Measurements from ENCODE around the gene CAMTA1. TPM values are rescaled to one million over a fixed set of nuclear protein-coding genes. Genes with fewer than 3 reads are reported as not detected.

Gene CAMTA1
- total RNA-seq, 2 donors from 2014 or later = 100 to 102 TPM

DNA sequence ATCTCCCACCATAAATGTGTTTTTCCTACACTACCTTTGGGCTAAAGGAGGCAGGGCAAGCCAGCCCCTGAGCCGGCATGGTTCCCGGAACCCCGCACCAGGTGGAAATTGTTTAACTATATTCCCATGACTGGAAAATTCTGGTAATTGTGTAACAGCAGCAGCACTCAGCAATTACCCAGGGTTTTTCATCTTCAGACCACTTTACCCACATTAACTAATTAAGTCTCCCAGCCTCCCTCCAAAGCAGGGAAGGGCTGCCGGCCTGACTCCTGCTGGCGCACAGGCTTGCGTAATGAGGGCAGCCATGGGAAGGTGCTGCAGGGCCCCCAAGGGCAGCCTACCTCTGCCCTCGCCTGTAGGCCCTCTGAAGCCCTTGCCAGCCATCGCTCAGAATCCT, 845.1 kb downstream of the CAMTA1 start:
- Histone ChIP-seq H3K4me1 (replicated peaks) (no peaks in the 10 kb centered on the region), H3K36me3 (no peaks in the 10 kb centered on the region), H3K4me3 (no peak overlapping the region), H3K27me3 (replicated peaks; ENCODE audit: insufficient read depth) (peaks cover 8% of the 10 kb centered on the region), H3K9me3 (no peaks in the 10 kb centered on the region), H3K27ac (no peak overlapping the region)
- TF ChIP-seq, protein P1, sequence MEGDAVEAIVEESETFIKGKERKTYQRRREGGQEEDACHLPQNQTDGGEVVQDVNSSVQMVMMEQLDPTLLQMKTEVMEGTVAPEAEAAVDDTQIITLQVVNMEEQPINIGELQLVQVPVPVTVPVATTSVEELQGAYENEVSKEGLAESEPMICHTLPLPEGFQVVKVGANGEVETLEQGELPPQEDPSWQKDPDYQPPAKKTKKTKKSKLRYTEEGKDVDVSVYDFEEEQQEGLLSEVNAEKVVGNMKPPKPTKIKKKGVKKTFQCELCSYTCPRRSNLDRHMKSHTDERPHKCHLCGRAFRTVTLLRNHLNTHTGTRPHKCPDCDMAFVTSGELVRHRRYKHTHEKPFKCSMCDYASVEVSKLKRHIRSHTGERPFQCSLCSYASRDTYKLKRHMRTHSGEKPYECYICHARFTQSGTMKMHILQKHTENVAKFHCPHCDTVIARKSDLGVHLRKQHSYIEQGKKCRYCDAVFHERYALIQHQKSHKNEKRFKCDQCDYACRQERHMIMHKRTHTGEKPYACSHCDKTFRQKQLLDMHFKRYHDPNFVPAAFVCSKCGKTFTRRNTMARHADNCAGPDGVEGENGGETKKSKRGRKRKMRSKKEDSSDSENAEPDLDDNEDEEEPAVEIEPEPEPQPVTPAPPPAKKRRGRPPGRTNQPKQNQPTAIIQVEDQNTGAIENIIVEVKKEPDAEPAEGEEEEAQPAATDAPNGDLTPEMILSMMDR (IDR thresholded peaks at IDR 0.05) = no peak
- TF ChIP-seq POLR2A (IDR thresholded peaks at IDR 0.05) (no peak), POLR2AphosphoS5 (IDR thresholded peaks at IDR 0.05) (no peak)
- intact Hi-C loops (cut with DNase I) = no loop called here
- WGBS = 84% methylated on average over 8 of the region's 8 CpGs
- no peak for DNase-seq (ENCODE audit: low spot score)

DNA sequence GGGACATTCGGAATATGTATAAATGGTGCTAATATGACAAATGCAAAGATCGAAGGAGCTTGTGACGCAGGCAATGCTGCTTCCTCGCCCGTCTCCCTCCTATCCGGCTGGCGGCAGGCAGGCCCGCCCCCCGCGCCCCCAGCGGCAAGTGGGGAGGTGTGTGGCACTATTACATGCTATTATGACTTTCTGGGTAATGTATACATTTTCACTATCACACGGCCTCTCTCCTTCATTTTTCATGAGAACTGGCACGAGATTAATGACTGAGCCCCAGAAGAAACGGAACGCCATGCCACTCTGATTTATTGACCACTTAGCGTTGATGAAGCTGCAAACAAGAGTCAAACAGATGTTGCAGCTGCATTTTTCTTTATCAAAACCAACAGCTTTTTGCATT, 846.9 kb downstream of the CAMTA1 start:
- intact Hi-C loops (cut with DNase I) = no loop called here
- peaks cover 8% of the 10 kb centered on the region for H3K27me3 ChIP-seq (replicated peaks; ENCODE audit: insufficient read depth)
- no peak overlapping the region for H3K4me3 ChIP-seq
- no peak overlapping the region for H3K27ac ChIP-seq
- DNase-seq (ENCODE audit: low spot score) = no peak
- WGBS = 56% methylated on average over 16 of the region's 16 CpGs
- TF ChIP-seq POLR2AphosphoS5 (IDR thresholded peaks at IDR 0.05) = no peak
- TF ChIP-seq POLR2A (IDR thresholded peaks at IDR 0.05) = no peak
- TF ChIP-seq, protein P1 (IDR thresholded peaks at IDR 0.05) = no peak
- H3K36me3 ChIP-seq = no peaks in the 10 kb centered on the region
- H3K9me3 ChIP-seq = no peaks in the 10 kb centered on the region
- no peaks in the 10 kb centered on the region for H3K4me1 ChIP-seq (replicated peaks)

DNA sequence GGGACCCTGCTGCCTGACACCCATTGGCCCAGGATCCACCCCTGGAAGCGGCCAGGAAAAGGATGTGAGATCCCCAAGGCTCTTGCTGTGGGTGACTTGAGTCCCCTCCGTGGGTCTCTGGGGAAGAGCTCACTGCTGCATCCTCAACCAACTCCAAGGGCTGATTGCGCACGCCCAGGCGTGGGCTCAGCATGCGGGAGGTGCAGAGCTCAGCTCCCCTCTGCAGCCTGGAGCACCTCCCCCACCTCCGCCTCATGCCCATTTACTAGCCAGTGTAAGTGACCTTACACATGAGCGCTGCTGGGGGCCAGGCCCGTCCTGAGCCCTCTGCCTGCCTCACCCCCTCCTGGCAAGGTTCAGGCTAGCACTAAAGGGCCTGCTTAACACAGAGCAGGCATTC, 847.4 kb downstream of the CAMTA1 start:
- TF ChIP-seq, protein P1 (IDR thresholded peaks at IDR 0.05) = no peak
- TF ChIP-seq POLR2AphosphoS5 (IDR thresholded peaks at IDR 0.05) = no peak
- no peak for TF ChIP-seq POLR2A (IDR thresholded peaks at IDR 0.05)
- peaks cover 8% of the 10 kb centered on the region for H3K27me3 ChIP-seq (replicated peaks; ENCODE audit: insufficient read depth)
- H3K9me3 ChIP-seq = no peaks in the 10 kb centered on the region
- no peaks in the 10 kb centered on the region for H3K4me1 ChIP-seq (replicated peaks)
- H3K27ac ChIP-seq = no peak overlapping the region
- 79% methylated on average over 9 of the region's 9 CpGs for WGBS
- H3K36me3 ChIP-seq = no peaks in the 10 kb centered on the region
- DNase-seq (ENCODE audit: low spot score) = no peak
- intact Hi-C loops (cut with DNase I) = no loop called here
- no peak overlapping the region for H3K4me3 ChIP-seq

DNA sequence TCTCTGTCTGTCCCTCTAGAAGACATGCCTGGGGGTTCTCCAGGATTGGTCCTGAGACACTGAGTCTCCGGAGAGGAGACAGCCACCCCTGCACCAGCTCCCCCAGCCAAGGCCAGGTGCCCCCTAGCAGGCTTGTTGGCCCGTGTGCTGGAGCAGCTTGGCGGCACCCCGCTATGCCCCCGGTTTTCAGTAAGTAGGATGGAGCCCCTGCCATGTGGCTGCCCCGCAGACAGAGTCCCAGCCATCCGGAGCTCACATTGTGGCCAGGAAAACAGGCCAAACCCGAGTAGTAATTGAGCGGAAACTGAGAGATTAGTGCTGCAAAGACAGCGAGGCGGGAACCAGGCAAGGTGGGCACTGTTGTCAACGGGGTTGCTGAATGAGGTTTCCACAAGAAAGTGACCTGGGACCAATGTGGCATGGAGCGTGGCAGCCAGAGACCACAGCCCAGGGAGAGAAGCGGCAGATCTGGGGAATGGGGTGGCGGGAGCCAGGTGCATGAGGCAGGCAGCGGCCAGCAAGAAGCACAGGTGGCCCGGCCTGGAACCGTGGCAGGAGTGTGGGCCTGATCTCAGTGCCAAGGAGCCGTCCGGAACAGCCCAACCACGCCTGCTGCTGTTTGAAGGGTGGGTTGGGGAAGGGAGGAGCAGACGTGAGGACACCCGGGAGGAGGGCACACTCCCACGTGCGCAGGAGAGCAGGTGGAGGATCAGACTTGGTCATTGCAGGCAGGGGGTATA, 848.4 kb downstream of the CAMTA1 start:
- intact Hi-C loops (cut with DNase I) = no loop called here
- Histone ChIP-seq H3K36me3 (no peaks in the 10 kb centered on the region), H3K4me1 (replicated peaks) (no peaks in the 10 kb centered on the region), H3K4me3 (no peak overlapping the region), H3K27me3 (replicated peaks; ENCODE audit: insufficient read depth) (peaks cover 8% of the 10 kb centered on the region), H3K27ac (no peak overlapping the region), H3K9me3 (no peaks in the 10 kb centered on the region)
- TF ChIP-seq POLR2A (IDR thresholded peaks at IDR 0.05) = no peak
- no peak for TF ChIP-seq POLR2AphosphoS5 (IDR thresholded peaks at IDR 0.05)
- TF ChIP-seq, protein P1 (IDR thresholded peaks at IDR 0.05) = no peak
- WGBS = 77% methylated on average over 25 of the region's 25 CpGs
- no peak for DNase-seq (ENCODE audit: low spot score)

All from prostate gland (tissue), 2 donors.